ENCODE results near the gene PHF21B. TPM values are rescaled to one million over a fixed set of nuclear protein-coding genes. Genes with fewer than 3 reads are reported as not detected.

Gene PHF21B
- total and polyA plus RNA-seq, 2 of the 8 experiments (the other 6 are each of a cell fraction or from before 2014, with no cell fraction given), result 19.3 to 68.1 TPM

DNA sequence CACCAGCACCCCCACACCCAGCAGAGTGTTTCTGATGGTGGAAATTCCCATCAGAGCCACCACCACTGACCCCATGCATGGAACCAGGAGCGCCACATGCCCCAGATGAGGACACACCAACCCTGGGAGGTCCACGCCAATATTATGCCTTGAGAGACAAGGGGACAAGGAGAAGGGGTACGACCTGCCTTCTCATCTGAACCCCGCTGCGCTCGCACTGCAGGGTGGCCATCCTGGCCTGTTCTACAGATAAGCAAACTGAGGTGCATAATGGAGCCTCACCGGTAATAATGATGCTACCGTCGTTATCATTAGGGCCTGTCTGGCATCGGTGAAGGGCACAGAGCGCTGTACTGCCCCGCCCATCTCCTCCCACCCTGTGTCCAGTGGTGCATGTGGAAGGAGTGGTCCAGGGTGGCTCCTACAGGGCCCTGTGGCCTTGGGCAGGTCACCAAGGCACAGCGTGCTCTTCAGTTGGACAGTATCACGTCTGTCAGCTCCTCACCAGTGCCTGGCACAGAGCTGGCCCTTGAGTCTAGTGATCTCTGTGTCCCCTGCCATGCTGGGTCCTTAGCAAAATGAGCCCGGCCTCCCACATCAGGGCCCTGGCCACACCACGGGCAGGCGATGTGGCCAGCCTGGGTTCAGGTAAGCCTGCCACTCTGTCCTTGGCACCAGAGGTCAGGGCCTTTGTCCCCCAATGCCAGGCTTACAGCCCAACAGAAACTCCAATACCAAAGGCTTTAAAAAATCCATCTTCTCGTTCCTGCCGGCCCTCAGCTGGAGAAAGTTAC, 92.2 kb downstream of the PHF21B start:
- Histone ChIP-seq H3K27ac (ENCODE audit: low read depth, low read length) (no peak overlapping the region), H2BK15ac (ENCODE audit: low read length) (no peak overlapping the region), H2BK5ac (ENCODE audit: low read depth, low read length) (no peak overlapping the region), H3K4me1 (replicated peaks in 1 of 4; ENCODE audit: control insufficient read depth in 3 of 4, insufficient read depth in 4 of 4, low read length in 3 of 4) (no peaks in the 10 kb centered on the region), H4K20me1 (replicated peaks in 1 of 2; ENCODE audit: control insufficient read depth in 1 of 2, insufficient read depth in 2 of 2, low read length in 2 of 2) (peaks cover 3 to 9% of the 10 kb centered on the region in 2 experiments), H4K91ac (replicated peaks; ENCODE audit: insufficient read length, low read length) (no peak overlapping the region), H2BK12ac (ENCODE audit: low read depth, low read length) (no peak overlapping the region), H3K36me3 (ENCODE audit: control insufficient read depth in 2 of 4, insufficient read depth in 4 of 4, low read length in 3 of 4) (peaks cover 3 to 26% (median 18%) of the 10 kb centered on the region in 4 experiments; a peak in 7 of 8 replicates), H3K14ac (ENCODE audit: insufficient read length) (no peak overlapping the region), H3K18ac (ENCODE audit: extremely low read depth, low read length) (no peak overlapping the region), H2AK5ac (ENCODE audit: low read depth, low read length) (no peak overlapping the region), H3K4ac (replicated peaks; ENCODE audit: insufficient read length, low read depth, low read length) (no peak overlapping the region), H2BK120ac (replicated peaks; ENCODE audit: low read depth, low read length) (no peak overlapping the region), H3K23ac (ENCODE audit: insufficient read length) (no peak overlapping the region), H3K9ac (replicated peaks in 1 of 4; ENCODE audit: extremely low read depth in 1 of 4, low read depth in 3 of 4, low read length in 3 of 4) (no peak overlapping the region), H3K9me3 (ENCODE audit: insufficient read depth in 2 of 2, low read depth in 1 of 2, low read length in 1 of 2) (peaks cover 3 to 9% of the 10 kb centered on the region in 2 experiments; a peak in 3 of 4 replicates), H4K8ac (ENCODE audit: extremely low read depth, insufficient read depth, low read length) (no peak overlapping the region), H3K79me2 (ENCODE audit: control insufficient read depth in 1 of 2, insufficient read depth in 2 of 2, low read length in 2 of 2) (no peaks in the 10 kb centered on the region; a peak in 1 of 4 replicates), H4K5ac (ENCODE audit: insufficient read length, low read depth, low read length) (no peak overlapping the region), H3K23me2 (ENCODE audit: low read depth, low read length) (no peaks in the 10 kb centered on the region), H2BK20ac (ENCODE audit: low read length) (no peak overlapping the region), H3K79me1 (ENCODE audit: low read depth, low read length) (peaks cover 3% of the 10 kb centered on the region; the same call in 1 of the 2 replicates), H3K27me3 (replicated peaks in 1 of 4; ENCODE audit: control insufficient read depth in 3 of 4, extremely low read depth in 1 of 4, insufficient read depth in 3 of 4, low read length in 3 of 4) (no peaks in the 10 kb centered on the region), H3K4me3 (ENCODE audit: extremely low read depth in 1 of 4, insufficient read depth in 2 of 4, low read depth in 3 of 4, low read length in 4 of 4) (no peak overlapping the region), H3K56ac (replicated peaks; ENCODE audit: insufficient read length, low read depth, low read length) (no peak overlapping the region), H2AFZ (ENCODE audit: low read length) (no peak overlapping the region), H3K4me2 (ENCODE audit: insufficient read depth in 1 of 2, low read depth in 2 of 2, low read length in 2 of 2) (no peak overlapping the region)
- 91% methylated on average over 19 of the region's 19 CpGs; no CpG with 5 or more reads in 1 of the 2 experiments for WGBS, 2 experiments (ENCODE audit: extremely low coverage in 1 of 2, insufficient coverage in 1 of 2, insufficient read length in 1 of 2, insufficient replicate concordance in 2 of 2, low coverage in 1 of 2, low lambda C conversion rate in 2 of 2, missing lambda C conversion rate in 1 of 2)
- DNase-seq (ENCODE audit: low read depth in 1 of 2, low spot score in 2 of 2) (no peak), FAIRE-seq (no peak)
- ChIA-PET CTCF (ENCODE audit: partially characterized antibody) (interaction anchor here (0.5 to 2.9 kb wide), 6 partner anchors 10 to 178 kb away, joined by 3 to 9 read pairs (median 3); no protein-coding TSS in a partner anchor), POLR2A (ENCODE audit: partially characterized antibody) (no interaction called here)
- TF ChIP-seq, protein P1, sequence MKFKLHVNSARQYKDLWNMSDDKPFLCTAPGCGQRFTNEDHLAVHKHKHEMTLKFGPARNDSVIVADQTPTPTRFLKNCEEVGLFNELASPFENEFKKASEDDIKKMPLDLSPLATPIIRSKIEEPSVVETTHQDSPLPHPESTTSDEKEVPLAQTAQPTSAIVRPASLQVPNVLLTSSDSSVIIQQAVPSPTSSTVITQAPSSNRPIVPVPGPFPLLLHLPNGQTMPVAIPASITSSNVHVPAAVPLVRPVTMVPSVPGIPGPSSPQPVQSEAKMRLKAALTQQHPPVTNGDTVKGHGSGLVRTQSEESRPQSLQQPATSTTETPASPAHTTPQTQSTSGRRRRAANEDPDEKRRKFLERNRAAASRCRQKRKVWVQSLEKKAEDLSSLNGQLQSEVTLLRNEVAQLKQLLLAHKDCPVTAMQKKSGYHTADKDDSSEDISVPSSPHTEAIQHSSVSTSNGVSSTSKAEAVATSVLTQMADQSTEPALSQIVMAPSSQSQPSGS (IDR thresholded peaks at IDR 0.05; ENCODE audit: low read length), result no peak
- TF ChIP-seq SRF (IDR thresholded peaks at IDR 0.05; ENCODE audit: low read depth, low read length) (no peak), FOSL1 (IDR thresholded peaks at IDR 0.05; ENCODE audit: insufficient read depth, low read depth, low read length) (no peak), MAFK (IDR thresholded peaks at IDR 0.05; ENCODE audit: low read depth, low read length) (no peak), POLR2A (IDR thresholded peaks at IDR 0.05; ENCODE audit: control extremely low read depth in 1 of 2, low read depth in 2 of 2, low read length in 2 of 2) (no peak), TCF12 (IDR thresholded peaks at IDR 0.05; ENCODE audit: low read depth, low read length) (no peak), SAP30 (IDR thresholded peaks at IDR 0.05; ENCODE audit: insufficient read depth, insufficient replicate concordance, low read length) (no peak), EP300 (IDR thresholded peaks at IDR 0.05; ENCODE audit: borderline replicate concordance in 1 of 2, low read depth in 2 of 2, low read length in 2 of 2) (no peak), POU5F1 (IDR thresholded peaks at IDR 0.05; ENCODE audit: low read depth, low read length) (no peak)
- TF ChIP-seq, protein P2, sequence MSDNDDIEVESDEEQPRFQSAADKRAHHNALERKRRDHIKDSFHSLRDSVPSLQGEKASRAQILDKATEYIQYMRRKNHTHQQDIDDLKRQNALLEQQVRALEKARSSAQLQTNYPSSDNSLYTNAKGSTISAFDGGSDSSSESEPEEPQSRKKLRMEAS (IDR thresholded peaks at IDR 0.05), result no peak

Measured in H1 (cell line).